Neutrophil (primary cell): ENCODE data around the gene DLX4.

Experiments used
- H3K27ac ChIP-seq: fragments of 200-600 bp; sonication (generic); 2 replicates; pipeline ENCODE4 v1.5.1; 2016; ENCODE audit warnings: mild to moderate bottlenecking, moderate library complexity
- H3K27me3 ChIP-seq: fragments of 200-600 bp; sonication (generic); 2 replicates; pipeline ENCODE4 v1.6.0; 2016; ENCODE audit warnings: mild to moderate bottlenecking
- H3K36me3 ChIP-seq: fragments of 200-600 bp; sonication (generic); 2 replicates; pipeline ENCODE4 v1.5.1; 2017
- H3K4me1 ChIP-seq, 2 experiments: fragments of 200-600 bp in 1 of 2; sonication (generic) in 1 of 2; 1 replicate in 1 of 2; 2 replicates in 1 of 2; pipeline versions ENCODE4 v1.5.1 to v1.6.1; 2013 to 2016; ENCODE audit warnings: low read depth in 1 of 2, low read length in 1 of 2, mild to moderate bottlenecking in 1 of 2, moderate library complexity in 1 of 2; ENCODE audit not compliant: control insufficient read depth in 1 of 2, insufficient read depth in 1 of 2
- H3K4me3 ChIP-seq, 2 experiments: fragments of 200-600 bp in 1 of 2; sonication (generic) in 1 of 2; 1 replicate in 1 of 2; 2 replicates in 1 of 2; pipeline ENCODE4 v1.5.1; 2013 to 2016; ENCODE audit warnings: low read depth in 1 of 2, low read length in 1 of 2, mild to moderate bottlenecking in 1 of 2, moderate library complexity in 1 of 2
- H3K9me3 ChIP-seq: fragments of 200-600 bp; sonication (generic); 2 replicates; pipeline ENCODE4 v1.5.1; 2016
- TF ChIP-seq, protein P1 (sequence below): fragments of 200-600 bp; sonication (generic); IDR thresholded peaks from 2 replicates; pipeline ENCODE4 v1.5.1; 2016; ENCODE audit warnings: antibody characterized with exemption

Gene DLX4

DNA sequence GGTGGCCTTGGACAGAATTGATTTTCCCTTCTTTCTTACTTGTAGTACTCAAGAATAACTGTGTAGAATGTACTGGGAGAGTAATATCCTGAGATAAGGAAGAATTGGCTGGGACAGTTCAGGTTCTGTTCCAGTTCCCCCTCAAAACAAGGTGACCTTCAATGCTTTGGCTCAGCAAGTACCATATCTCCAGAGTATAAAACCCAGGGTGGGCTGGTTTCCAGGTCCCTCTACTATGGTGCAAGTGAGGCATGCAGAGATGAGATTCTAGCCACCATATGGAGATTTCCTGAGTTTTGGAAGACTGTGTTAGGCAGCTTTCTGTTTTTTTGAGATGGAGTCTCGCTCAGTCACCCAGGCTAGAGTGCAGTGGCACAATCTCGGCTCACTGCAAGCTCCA lies 44.1 kb downstream of the DLX4 start:
- Histone ChIP-seq H3K4me3 (no peak overlapping the region), H3K9me3 (no peaks in the 10 kb centered on the region), H3K36me3 (no peaks in the 10 kb centered on the region), H3K27ac (no peak overlapping the region), H3K27me3 (peaks cover 55% of the 10 kb centered on the region), H3K4me1 (no peaks in the 10 kb centered on the region)
- TF ChIP-seq, protein P1, sequence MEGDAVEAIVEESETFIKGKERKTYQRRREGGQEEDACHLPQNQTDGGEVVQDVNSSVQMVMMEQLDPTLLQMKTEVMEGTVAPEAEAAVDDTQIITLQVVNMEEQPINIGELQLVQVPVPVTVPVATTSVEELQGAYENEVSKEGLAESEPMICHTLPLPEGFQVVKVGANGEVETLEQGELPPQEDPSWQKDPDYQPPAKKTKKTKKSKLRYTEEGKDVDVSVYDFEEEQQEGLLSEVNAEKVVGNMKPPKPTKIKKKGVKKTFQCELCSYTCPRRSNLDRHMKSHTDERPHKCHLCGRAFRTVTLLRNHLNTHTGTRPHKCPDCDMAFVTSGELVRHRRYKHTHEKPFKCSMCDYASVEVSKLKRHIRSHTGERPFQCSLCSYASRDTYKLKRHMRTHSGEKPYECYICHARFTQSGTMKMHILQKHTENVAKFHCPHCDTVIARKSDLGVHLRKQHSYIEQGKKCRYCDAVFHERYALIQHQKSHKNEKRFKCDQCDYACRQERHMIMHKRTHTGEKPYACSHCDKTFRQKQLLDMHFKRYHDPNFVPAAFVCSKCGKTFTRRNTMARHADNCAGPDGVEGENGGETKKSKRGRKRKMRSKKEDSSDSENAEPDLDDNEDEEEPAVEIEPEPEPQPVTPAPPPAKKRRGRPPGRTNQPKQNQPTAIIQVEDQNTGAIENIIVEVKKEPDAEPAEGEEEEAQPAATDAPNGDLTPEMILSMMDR = no peak

- H3K27ac ChIP-seq = no peak overlapping the region
- no peak overlapping the region for H3K4me3 ChIP-seq
- peaks cover 51% of the 10 kb centered on the region for H3K27me3 ChIP-seq
- no peaks in the 10 kb centered on the region for H3K9me3 ChIP-seq
- TF ChIP-seq, protein P1 = no peak
- H3K4me1 ChIP-seq = no peaks in the 10 kb centered on the region
- no peaks in the 10 kb centered on the region for H3K36me3 ChIP-seq
Measured at GRCh38 chr17:50014471-50015088, 45.6 kb downstream of the DLX4 start.

GRCh38 chr17:50015146-50015545 lies 46.2 kb downstream of the DLX4 start:
- Histone ChIP-seq H3K27me3 (peaks cover 51% of the 10 kb centered on the region), H3K27ac (no peak overlapping the region), H3K9me3 (no peaks in the 10 kb centered on the region), H3K4me3 (no peak overlapping the region), H3K4me1 (no peaks in the 10 kb centered on the region), H3K36me3 (no peaks in the 10 kb centered on the region)
- TF ChIP-seq, protein P1 = no peak

DNA sequence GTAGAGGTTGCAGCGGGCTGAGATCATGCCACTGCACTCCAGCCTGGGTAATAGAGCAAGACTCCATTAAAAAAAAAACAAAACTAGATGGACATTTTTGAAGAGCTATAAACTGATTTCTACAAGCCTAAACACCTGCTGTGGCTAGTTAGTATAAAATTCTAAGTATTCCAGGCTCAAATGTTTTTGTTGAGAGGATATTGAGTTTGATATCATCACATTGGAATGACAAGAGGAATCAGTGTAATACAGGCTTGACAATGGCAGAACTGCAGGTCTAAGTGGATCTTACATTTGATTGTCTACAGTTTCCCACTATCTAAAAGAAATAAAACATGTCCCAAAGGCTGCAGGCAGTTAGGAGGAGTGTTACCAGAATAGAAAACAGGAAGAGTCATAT lies 49.9 kb downstream of the DLX4 start:
- TF ChIP-seq, protein P1 = no peak

GRCh38 chr17:50020841-50021599 lies 52.0 kb downstream of the DLX4 start:
- Histone ChIP-seq H3K4me1 (no peaks in the 10 kb centered on the region), H3K27me3 (peaks cover 44% of the 10 kb centered on the region), H3K4me3 (no peak overlapping the region), H3K36me3 (no peaks in the 10 kb centered on the region), H3K27ac (no peak overlapping the region), H3K9me3 (no peaks in the 10 kb centered on the region)
- TF ChIP-seq, protein P1 = no peak

More for the DNA sequence above, 49.9 kb downstream of the DLX4 start:
- Histone ChIP-seq H3K9me3 (no peaks in the 10 kb centered on the region), H3K36me3 (no peaks in the 10 kb centered on the region), H3K27ac (no peak overlapping the region), H3K4me1 (no peaks in the 10 kb centered on the region), H3K27me3 (peaks cover 43% of the 10 kb centered on the region), H3K4me3 (no peak overlapping the region)
